HG03558 (cell line): ENCODE measurements around the gene RTL10.
"Not testable (repeated sequence)": the region's sequence is repeated elsewhere in the genome, so short reads cannot be mapped to it uniquely, and the experiment has no call there.

Experiments
- ATAC-seq: cut with Tn5 transposase; IDR thresholded peaks from one replicate; pipeline ENCODE4 v1.9.1; 2021; ENCODE audit warnings: moderate number of reproducible peaks; ENCODE audit not compliant: unreplicated experiment; ENCODE audit errors: extremely low read depth

The RTL10 gene

DNA sequence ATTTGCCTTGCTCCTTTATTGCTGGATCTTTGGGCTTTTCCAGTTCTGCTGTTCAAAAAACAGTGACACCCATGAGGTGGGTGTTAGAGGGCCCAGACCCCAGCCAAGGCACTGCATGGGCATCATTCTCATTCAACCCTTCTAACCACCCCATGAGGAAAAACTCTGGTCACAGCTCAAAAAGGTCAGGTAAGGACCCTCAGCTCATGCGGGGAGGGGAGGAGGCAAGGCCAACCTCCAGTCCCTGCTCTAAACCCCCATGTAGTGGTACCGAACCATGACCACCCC, 7.4 kb downstream of the RTL10 start:
- no peak for ATAC-seq

DNA sequence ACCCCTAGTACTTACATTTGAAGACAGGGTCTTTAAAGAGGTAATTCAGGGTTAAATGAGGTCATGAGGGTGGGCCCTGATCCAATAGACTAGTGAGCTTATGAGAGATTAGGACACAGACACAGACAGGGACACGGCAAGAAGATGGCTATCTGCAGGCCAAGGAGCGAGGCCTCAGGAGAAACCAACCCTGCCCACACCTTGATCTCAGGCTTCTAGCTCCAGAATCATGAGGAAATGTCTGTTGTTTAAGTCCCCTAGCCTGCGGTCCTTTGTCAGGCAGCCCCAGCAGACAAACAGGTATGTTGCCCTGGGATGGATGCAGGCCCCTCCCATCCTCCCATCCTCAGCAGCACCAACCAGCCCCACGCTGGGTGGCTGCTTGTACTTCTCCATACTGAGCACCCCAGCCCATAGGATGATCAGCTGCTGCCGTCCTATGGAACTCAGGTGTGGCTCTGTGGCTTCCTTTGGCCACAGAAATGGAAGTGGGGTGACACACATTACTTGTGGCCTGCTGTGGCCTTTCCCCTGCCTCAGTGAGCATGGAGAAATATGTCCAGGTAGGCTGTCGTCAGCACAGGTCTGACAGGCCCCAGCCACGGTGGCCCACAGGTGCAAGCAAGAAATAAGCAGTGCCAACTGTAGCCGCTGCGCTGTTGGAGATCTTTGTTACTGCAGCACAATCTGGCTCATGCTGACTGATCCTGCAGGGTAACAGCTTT, 7.9 kb downstream of the RTL10 start:
- no peak for ATAC-seq

DNA sequence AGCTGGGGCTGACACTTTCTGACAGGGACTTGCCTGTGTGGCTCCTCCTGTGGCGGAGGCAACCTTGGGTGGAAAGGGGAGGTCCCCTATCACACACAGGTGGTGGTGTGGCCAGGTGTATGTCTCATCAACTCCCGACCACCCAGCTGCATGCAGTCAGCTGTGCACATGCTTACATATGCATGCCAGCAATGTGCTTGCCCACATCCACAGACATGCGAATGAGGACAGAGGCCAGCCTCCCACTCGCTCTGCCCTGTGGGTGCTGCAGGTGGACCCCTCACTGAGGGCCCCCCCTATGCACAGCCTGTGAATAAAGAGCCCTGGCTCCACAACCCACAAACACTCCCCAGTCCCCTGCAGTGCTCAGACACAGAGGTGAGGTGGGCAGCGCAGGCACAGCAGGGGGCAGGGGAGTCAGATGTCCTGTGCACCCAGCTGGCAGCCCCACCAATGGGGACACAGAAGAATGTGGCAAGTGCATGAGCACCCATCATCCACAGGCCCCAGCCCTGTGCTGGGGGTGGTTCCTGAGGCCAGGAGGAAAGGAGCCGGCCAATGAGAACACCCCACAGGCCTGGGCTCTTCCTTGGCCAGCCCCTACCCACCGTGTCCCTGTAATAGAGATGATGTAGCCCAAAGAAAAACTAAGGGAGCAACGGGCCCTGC, 9.5 kb downstream of the RTL10 start:
- no peak for ATAC-seq

DNA sequence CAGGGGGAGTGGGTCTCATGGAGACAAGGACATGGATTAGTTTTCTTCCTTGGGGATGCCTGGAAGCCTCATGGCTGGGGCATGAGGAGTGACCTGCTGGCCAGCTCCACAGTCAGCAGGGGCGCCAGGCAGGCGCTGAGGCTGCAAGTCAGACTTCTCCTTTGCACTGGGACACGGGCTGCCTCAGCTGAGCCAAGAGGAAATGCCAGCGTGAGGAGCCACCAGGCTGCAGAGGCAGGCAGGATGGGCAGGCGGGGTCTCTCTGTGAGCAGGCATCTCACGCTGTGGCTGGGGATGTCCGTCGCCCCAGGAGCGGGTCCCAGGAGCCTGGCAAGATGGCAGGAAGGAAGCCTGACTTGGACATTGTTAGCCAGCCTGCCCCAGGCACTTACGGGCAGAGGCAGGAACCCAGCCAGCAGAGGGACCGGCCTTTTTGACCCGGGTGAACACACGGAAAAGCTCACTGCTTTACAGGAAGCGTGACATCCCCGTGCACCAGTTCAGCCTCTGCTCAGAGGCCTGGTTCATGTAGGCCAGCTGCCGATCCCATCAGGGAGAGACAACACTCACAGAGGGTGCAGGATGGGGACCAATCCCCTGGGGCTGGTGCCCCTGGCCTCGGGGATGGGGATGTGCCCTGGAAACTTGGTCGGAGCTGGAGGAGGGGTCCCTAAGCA, 10.2 kb downstream of the RTL10 start:
- ATAC-seq = no peak

DNA sequence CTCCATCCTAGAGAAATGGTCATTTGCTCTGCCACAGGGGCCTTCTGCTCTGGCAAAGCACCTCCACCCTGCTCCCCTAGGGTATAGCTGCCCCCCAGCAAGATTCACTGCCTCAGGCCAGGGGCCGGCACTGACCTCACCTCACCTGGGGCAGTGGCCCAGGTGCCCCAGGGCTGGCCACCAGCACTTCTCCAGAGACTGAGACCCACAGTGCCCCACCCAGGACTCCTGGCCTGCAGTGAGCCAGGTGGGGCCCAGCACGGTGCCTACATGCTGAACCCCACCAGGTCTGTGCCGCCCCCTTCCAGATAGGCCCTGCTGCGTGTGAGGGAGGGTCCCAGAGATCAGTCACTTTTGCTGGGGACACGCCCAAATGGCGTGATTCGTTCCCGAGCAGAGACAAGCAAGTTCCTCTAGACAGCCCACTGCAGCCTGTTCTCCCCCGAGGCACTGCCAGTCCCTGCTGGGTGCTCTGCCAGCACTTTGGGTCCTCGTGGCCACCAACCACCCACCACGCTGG, 10.8 kb downstream of the RTL10 start:
- no peak for ATAC-seq

DNA sequence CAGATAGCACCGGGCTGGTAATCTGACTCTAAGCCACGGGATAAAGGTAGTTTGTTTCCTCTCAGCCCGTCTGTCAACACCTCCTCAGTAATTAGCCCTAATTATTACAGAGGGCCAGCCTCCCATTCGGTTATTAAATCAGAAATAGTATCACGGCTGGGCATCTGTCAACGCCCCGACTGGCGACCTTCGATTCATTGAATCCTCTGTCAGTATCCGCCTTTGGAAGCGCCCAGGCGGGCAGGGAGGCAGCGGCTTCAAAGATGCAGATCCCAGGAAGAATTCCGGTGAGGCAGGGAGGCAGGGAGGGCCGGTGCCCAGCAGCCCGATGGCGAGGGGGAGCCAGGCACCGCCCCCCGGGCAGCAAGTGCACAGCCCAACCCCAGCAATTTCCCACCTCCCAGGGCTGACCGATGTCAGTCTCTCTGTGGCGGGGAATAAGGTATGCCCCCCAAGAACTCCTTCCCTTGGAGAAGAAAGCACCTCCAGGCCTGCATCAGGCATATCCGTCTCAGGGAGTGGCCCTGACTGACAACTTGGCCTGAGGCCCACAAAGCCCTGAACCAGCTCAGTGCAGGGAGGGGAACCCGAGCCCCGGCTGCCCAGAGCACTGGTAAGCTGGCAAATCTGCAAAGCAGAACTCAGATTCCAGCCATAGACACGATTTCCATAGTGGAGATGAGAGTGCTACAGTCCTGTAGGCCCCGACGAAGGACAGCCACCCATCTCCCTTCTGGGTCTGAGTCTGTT, 11.4 kb downstream of the RTL10 start:
- no peak for ATAC-seq

DNA sequence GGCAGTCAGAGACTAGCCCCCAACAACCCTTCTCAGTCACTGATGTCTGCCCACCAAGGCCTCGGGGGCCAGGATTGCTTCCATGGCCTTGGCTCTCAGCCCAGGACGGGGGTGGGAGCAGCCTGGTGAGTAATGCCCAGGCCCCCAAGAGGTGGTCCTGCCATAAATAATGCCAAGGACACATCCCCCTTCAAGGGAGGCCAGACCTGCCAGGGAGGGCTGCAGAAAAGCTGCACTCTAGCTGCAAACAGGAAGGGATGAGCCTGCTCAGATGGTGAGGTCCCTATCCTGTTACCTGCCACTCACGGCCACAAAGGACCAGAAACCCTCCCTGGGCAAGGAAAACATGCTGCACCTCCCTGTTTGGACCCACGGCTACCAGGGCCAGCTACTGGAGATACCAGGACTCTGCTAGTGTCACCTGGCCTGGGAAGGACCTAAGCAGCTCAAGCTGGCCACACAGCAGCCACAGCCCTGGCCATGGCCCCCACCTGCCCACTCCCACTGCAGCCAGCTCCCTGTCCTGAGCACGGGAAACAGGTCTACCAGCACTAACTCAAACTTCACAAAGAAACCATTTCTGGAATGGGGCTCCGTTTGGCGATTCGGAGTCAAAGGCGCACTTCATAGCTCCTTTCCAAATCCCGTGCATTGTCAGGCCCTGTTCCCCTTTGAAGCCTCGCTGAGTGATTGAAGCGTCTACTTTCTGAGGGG, 12.1 kb downstream of the RTL10 start:
- ATAC-seq = no peak

DNA sequence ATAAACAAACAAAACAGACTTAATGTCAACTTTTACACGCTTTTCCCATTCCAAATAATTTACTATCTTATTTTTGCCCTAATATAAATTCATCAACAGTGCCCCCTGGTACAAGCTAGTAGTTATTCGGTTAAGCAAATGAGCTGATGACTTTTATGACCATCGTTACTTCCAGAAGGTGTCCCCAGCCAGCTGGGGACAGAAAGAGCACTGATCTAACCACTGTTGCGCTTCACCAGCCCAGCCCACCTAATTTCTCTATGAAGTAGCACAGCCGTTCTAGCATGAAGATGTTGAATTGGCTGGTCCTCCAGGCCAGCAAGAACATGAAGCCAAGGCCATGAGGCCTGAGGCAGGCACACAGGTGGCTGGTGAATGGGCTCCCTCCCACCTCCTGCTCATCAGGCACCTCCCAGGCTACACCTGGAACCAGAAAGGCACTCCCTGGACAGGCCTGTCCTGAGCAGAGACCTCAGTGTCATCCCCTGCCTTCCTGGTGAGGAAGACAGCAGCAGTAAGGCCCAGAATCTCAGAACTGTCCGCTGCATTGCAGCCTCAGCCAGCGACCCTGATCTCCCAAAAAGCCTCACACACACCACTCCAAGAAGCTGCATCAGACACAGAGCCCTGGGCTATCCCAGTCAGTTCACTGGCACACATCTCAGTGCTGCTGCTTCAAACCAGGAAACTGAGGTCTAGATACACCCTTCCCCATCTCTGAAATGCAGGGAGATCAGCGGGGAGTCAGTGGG, 12.9 kb downstream of the RTL10 start:
- no peak for ATAC-seq

DNA sequence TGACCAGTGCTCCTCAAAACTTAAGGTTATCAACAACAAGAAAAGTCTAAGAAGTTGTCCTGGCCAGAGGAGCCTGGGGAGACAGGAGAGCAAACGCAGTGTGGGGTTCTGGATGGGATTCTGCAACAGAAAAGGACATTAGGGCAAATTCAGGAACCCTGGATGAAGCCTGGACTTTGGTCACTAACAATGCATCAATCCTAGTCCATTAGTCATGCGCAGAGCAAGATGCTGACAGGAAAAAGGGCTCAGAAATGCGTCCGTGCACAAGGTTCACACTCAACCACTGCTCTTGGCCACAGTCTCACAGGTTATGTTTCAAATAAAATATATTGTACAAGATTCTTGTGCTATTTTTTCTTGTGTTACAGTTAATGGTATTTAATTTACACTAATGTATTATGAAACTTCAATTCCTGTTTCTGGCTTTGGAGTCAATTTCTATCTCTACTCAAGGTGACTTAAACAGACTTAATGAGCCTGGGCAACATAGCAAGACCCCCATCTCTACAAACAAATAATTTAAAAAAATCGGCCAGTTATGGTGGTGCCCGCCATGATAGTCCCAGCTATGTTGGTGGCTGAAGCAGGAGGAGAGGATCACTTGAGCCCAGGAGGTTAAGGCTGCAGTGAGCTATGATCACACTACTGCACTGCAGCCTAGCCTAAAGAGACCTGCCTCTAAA, 13.6 kb downstream of the RTL10 start:
- ATAC-seq = no peak

DNA sequence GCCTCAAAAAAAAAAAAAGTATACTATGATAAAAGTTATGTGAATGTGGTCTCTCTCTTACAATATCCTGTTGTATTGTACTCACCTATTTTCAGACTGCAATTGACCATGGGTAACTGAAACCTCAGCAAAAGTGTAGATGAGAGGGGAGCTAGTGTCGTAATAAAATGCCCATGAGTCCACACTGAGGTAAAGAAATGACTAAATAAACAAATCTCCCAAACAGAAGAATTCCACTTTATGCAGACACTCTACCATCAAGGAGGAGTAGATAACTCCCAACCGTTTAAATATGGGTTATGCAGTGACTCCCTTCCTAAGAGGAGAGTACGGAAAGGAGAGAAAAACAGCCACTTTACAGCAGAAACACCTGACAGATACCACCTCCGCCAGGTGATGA, 14.6 kb downstream of the RTL10 start:
- no peak for ATAC-seq

DNA sequence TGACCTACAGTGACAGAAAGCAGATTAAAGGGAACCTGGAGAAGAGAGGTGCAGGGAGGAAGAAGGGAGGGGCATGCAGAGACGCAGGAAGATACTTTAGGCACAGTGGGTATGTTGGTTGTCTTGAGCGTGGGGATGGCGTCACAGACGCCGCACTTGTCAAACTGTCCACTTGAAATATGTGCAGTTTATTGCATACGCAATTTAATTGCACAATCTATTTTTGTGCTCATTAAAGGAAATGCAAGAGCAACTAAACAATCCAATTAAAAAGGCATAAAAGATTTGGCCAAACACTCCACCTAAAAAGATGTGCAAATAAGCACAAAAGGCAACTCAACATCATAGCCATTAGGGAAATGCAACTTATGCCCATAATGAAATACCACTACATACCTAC, 16.8 kb downstream of the RTL10 start:
- ATAC-seq = no peak

DNA sequence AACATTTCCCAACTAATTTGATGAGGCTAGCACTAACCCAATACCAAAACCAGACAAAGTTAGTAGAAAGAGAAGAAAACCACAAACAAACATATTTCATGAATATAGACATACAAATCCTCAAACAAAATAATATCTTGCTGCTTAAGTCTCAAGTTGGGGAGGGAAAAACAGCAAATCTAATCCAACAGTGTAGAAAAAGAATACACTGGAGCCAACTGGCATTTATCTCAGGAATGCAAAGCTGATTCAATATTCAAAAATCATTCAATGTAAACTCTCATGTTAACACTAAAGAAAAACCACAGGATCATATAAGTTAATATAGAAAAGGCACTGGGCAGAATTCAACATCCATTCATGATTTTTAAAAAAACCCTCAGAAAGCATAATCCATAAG, 18.2 kb downstream of the RTL10 start:
- ATAC-seq = no peak

DNA sequence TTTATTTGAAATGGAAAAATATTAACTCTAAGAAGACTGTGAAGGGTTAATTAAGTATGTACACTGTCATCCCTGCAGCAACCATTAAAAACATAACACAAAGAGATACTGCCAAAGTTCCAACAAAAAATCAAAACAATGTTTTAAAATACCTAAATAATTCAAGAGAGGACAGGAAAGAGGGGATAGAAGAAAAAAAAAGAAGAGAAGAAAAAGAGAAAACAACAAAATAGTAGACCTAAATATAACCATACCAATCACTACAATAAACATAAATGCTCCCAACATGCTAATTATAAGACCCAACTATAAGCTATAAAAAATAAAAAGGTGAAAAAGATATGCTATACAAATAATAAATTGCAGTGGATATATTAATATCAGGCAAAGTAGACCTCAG, 20.1 kb downstream of the RTL10 start:
- no peak for ATAC-seq

DNA sequence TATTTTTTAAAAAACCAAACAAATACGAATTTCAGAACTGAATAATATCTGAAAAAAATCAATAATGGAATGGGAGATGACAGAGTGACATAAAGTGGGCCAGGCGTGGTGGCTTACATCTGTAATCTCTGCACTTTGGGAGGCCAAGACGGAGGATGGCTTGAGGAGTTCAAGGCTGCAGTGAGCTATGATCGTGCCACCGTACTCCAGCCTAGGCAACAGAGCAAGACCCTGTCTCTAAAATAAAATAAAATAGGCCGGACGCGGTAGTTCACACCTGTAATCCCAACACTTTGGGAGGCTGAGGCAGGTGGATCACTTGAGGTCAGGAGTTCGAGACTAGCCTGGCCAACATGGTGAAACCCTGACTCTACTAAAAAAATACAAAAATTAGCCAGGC, 21.3 kb downstream of the RTL10 start:
- ATAC-seq = not testable (repeated sequence)

DNA sequence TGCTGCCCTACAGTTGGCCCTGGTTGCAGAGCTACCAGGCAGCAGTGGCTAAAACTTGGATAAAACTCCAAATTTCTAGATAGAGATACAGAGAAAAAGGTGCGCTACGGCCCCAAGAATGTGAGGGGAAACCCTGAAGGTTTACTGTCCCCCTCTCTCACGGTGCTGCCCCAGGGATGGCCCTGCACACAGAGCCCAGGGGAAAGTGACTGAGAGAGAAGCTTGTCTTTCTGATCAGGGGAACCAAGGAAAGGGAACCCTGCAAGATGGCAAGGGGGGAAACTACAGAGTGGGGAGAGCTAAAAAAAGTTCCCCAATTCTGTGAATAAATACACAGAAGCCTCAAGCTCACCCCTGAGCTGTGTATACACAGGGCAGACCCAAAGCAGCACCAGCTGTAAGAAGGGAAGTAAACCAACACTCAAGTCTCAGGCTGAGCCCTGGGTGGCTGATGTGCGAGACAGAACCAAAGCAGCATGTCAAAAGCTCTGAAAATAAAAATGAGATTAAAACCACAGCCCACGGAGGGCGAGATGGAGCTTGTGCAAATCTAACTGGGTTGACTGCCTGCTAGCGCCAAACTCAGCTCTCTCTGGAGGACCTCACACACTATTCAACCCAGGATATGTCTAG, 22.1 kb downstream of the RTL10 start:
- ATAC-seq = no peak

DNA sequence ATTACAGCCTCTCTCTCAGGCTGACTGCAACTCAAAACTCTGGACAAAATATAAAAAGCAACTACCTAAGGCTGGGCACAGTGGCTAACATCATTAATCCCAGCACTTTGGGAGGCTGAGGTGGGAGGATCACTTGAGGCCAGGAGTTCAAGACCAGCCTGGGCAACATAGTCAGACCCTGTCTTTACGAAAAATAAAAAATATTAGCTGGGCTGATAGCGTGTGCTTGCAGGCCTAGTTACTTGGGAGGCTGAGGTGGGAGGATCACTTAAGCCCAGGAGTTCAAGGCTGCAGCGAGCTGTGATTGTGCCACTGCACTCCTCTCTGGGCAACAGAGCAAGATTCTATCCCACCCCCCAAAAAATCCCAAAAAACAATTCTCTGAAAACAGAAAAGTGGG, 22.7 kb downstream of the RTL10 start:
- ATAC-seq = not testable (repeated sequence)

DNA sequence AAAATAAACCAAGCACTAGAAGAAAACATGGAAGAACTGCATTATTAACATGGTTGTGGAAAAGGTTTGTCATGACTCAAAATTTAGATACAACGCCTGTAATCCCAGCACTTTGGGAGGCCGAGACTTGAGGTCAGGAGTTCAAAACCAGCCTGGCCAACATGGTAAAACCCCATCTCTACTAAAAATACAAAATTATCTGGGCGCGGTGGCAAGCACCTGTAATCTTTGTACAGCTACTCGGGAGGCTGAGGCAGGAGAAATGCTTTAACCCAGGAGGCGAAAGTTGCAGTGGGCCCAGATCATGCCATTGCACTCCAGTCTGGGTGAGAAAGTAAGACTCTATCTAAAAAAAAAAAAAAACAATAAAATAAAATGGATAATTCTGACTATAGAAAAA, 23.7 kb downstream of the RTL10 start:
- ATAC-seq = no peak

DNA sequence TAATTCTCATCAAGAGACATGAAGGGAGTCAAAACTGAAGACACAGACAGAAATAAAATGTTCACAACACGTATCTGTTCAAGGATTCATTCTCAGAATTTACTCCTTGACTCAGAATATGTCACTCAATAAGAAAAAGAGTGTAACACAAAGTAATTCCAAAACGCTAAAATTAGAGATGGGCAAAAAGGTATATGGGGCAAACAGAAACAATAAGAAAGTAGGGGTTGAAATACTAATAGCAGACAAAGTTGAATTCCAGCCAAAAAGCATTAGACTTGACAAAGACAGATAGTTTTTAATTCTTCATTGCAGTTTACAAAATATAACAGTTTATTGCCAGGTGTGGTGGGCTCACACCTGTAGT, 26.7 kb downstream of the RTL10 start:
- ATAC-seq = no peak
